Coronary artery (tissue), 2 donors: ENCODE data around the gene LRRC55.

ENCODE experiments used
- DNase-seq: peaks from one replicate; pipeline ENCODE4 v3.0.0-alpha.2; 2017; ENCODE audit warnings: low spot score
- H3K27ac ChIP-seq, 2 donors: fragments of 200-600 bp; sonication (generic); one replicate each; pipeline ENCODE4 v1.5.1; 2016 to 2019
- H3K4me3 ChIP-seq: fragments of 200-600 bp; sonication (generic); 2 replicates; pipeline ENCODE4 v1.5.1; 2016; ENCODE audit warnings: mild to moderate bottlenecking, moderate library complexity
- TF ChIP-seq, protein P1 (sequence below): fragments of 200-600 bp; sonication (generic); IDR thresholded peaks from one replicate; pipeline ENCODE4 v1.5.1; 2019; ENCODE audit warnings: antibody characterized with exemption

LRRC55 gene

DNA sequence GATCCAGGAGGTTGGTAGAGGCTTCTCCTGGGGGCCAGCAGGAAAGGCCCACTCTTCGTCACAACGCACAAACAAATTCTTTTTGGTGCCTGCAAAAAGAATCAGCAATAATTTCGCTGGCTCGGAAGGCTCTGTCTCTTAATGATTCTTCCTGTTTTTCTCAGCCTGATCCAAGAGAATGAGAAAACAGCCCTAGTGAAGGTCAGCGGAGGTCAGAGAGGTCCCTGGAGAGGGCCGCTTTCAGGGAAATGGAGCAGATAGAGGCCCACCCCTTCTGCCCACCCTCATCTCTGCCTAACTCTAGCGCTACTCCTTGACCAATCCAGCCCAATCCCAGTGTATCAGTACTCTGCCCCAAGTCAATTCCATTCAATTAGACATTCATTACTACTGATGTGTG lies 19.2 kb downstream of the LRRC55 start:
- H3K4me3 ChIP-seq, result no peak overlapping the region
- TF ChIP-seq, protein P1, sequence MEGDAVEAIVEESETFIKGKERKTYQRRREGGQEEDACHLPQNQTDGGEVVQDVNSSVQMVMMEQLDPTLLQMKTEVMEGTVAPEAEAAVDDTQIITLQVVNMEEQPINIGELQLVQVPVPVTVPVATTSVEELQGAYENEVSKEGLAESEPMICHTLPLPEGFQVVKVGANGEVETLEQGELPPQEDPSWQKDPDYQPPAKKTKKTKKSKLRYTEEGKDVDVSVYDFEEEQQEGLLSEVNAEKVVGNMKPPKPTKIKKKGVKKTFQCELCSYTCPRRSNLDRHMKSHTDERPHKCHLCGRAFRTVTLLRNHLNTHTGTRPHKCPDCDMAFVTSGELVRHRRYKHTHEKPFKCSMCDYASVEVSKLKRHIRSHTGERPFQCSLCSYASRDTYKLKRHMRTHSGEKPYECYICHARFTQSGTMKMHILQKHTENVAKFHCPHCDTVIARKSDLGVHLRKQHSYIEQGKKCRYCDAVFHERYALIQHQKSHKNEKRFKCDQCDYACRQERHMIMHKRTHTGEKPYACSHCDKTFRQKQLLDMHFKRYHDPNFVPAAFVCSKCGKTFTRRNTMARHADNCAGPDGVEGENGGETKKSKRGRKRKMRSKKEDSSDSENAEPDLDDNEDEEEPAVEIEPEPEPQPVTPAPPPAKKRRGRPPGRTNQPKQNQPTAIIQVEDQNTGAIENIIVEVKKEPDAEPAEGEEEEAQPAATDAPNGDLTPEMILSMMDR, result no peak
- peak overlapping the region in 1 of 2 donors; percentile 0 for H3K27ac ChIP-seq
- DNase-seq, result no peak

GRCh38 chr11:57202281-57202680 lies 20.5 kb downstream of the LRRC55 start:
- H3K4me3 ChIP-seq, result no peak overlapping the region
- no peak for DNase-seq
- TF ChIP-seq, protein P1, result no peak
- peak overlapping the region in 1 of 2 donors; percentile 46 for H3K27ac ChIP-seq

GRCh38 chr11:57203359-57203758 lies 21.6 kb downstream of the LRRC55 start:
- DNase-seq, result no peak
- H3K4me3 ChIP-seq, result no peak overlapping the region
- peak overlapping the region in 1 of 2 donors; percentile 46 for H3K27ac ChIP-seq
- TF ChIP-seq, protein P1, result no peak

DNA sequence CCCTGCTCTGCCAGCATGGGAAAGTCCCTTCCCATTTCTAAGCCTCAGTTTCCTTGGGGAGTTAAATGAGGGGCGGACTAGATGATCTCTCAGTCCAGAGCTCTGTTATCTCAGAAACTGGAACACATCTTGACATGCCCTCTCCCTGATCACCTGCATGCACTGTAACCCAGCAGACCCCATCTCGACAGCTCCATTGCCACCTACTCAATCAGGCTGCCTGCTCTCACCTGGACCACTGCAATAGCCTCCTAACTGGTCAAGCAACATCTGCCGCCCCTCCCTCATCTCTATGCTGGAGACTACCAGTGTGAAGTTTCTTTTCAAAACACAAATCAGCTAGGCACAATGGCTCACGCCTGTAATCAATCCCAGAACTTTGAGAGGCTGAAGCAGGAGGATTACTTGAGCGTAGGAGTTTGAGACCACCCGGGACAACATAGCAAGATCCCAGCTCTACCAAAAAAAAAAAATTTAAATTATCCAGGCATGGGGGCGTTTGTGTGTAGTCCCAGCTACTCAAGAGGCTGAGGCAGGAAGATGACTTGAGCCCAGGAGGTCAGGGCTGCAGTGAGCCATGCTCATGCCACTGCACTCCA lies 22.2 kb downstream of the LRRC55 start:
- H3K4me3 ChIP-seq, result no peak overlapping the region
- DNase-seq, result no peak
- TF ChIP-seq, protein P1, result no peak
- H3K27ac ChIP-seq, result no peak overlapping the region

- DNase-seq, result no peak
These were observed 23.4 kb downstream of the LRRC55 start for GRCh38 chr11:57205041-57205641.

GRCh38 chr11:57207168-57207567 lies 25.4 kb downstream of the LRRC55 start:
- Histone ChIP-seq H3K4me3 (no peak overlapping the region), H3K27ac (no peak overlapping the region)
- TF ChIP-seq, protein P1, result no peak
- no peak for DNase-seq

More at GRCh38 chr11:57205041-57205641, 23.4 kb downstream of the LRRC55 start:
- Histone ChIP-seq H3K4me3 (no peak overlapping the region), H3K27ac (peak overlapping the region in 1 of 2 donors; percentile 5)
- TF ChIP-seq, protein P1, result no peak

DNA sequence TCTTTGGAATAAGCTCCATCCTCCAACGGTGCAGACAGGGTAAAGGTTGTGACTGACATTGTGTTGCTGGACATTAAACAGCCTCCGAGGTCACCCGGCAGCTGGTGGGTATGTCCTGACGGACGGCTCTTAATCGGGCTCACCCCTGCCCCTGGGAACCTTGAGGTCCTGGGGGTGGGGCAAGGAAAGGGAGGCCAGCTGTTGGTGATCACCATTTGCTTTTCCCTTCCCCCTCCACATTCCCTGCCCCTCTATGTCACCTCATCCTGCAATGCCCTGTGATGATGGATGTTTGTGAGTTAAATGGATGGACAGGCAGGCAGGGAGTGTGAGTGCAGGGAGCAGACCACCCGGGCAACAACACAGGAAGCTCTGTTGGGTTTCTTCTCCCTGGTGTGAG lies 29.0 kb downstream of the LRRC55 start:
- Histone ChIP-seq H3K4me3 (no peak overlapping the region), H3K27ac (no peak overlapping the region)
- TF ChIP-seq, protein P1, result no peak
- DNase-seq, result no peak
